ENCODE measurements around the gene NUDCD3.
"Not testable (repeated sequence)": the region's sequence is repeated elsewhere in the genome, so short reads cannot be mapped to it uniquely, and the experiment has no call there.

Gene NUDCD3

GRCh38 chr7:44517175-44517574 lies 26.7 kb upstream of the NUDCD3 start:
- DNase-seq (ENCODE audit: low read depth in 2 of 2): no peak

DNA sequence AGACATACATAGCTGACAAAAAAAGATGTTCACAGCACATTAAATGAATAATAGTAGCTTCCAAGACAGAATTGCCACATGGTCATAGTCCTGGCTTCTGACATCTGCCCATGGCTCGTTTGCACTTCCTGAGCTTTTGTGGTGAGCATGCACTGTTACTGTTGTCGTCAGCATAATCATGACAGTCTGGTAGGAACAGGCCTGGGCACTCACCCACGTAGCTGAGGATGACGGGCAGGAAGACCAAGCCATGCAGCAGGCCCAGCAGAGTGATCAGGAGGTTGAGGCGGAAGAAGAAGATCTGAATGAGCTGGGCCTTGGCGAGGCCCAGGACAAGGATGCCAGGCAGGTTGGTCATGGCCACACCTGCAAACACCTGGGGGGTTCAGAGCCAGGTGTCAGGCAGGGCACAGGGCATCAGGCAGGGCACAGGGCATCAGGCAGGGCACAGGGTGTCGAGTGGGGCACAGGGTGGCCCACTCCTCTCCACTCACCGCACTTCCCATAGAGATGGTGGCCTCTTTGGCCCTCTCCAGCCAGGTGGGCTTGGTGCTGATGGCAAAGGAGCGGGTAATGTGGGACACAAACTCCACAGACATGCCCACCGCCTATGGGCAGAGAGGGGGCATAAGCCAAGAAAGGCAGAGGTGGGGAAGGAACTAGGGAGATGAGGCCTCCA lies 25.3 kb upstream of the NUDCD3 start:
- DNase-seq (ENCODE audit: low read depth in 2 of 2): no peak

DNA sequence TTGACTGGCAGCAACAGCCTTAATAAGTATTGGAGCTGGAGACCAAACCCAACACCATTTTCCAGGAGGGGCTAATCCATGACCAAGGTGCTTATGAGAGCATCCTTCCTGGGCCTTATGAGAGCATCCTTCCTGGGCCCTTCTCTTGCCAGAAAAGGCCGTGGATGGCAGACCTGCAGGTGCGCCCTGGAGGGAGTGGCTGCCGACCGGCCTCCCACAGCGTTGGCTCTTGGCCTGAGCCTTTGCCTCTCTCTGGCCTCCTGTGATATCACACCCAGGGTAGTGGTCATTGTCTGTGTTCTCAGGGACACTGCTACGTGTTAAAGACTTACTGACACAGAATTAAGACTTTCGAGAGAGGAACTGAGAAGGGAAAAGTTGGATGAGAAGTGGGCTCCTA lies 22.3 kb upstream of the NUDCD3 start:
- no peak for DNase-seq (ENCODE audit: low read depth in 2 of 2)

GRCh38 chr7:44511863-44512468 lies 21.5 kb upstream of the NUDCD3 start:
- DNase-seq (ENCODE audit: low read depth in 2 of 2): no peak

DNA sequence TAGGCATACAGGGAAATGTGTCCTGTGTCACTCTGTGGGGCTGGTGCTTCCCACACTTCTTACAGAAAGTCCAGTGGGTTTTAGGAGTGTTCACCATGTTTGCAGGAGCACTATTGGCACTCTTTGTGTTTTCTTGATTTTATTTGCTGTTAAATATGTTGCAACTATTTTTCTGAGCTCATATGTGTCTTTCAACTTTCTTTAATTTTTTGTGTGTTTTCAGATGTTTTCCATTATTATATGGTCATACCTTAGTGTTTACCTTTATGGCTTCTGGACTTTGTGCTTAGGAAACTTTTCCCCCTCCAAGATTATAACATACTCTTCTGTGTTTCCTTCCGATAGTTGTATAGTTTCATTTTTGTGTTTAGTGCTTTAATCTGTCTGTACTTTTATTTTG lies 20.8 kb upstream of the NUDCD3 start:
- no peak for DNase-seq (ENCODE audit: low read depth in 2 of 2)

GRCh38 chr7:44508328-44509030 lies 18.0 kb upstream of the NUDCD3 start:
- no peak for DNase-seq (ENCODE audit: low read depth in 2 of 2)

DNA sequence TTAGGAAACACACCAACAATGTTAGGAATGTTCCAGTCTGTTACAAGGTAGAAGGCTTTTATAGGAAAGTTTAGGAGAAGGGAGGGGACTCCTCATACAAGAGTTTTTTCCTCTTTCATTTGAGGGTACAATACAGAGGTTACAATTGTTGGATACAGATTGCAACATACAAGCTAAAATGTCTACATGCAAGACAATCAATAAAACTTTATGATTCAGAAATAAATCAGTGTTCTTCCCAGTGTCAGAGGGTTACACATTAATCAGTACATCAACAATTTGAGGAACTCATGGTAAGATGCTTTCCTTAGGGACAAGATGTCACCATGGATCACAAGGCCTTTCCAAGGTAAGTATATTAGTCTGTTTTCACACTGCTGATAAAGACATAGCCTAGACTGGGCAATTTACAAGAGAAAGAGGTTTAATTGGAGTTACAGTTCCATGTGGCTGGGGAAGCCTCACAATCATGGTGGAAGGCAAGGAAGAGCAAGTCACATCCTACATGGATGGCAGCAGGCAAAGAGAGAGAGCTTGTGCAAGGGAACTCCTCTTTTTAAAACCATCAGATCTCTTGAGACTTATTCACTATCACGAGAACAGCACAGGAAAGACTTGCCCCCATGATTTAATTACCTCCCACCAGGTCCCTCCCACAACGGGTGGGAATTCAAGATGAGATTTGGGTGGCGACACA lies 16.3 kb upstream of the NUDCD3 start:
- not testable (repeated sequence) for DNase-seq (ENCODE audit: low read depth in 2 of 2)

GRCh38 chr7:44505595-44505994 lies 15.1 kb upstream of the NUDCD3 start:
- DNase-seq (ENCODE audit: low read depth in 2 of 2): no peak

DNA sequence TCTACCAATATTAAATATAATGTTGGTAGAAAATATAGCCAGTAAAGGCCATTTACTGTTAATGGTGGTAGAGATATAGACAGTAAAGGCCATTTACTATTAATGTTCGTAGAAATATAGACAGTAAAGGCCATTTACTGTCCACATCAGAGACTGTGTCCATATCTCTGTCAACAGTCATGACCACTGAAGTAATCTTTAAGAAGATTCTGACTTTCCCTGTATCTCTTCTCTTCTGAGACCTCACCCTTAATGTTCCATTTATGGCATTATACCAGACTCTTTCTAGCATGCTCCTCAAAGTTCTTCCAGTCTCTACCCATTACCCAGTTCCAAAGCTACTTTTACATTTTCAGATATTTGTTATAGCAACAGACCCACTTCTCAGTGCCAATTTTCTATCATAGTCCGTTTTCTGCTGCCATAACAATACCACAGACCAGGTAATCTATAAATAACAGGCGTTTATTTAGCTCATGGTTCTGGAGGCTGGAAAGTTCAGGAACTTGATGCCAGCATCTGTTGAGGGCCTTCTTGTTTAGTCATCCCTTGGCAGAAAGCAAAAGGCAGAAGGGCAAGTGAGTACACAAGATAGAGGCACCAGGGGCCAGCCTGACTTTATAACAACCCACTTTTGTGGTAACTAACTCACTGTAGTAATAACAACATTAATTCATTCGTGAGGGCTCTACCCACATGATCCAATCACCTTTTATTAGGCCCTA lies 7.9 kb upstream of the NUDCD3 start:
- no peak for DNase-seq (ENCODE audit: low read depth in 2 of 2)

- no peak for DNase-seq (ENCODE audit: low read depth in 2 of 2)
Observed at GRCh38 chr7:44497155-44498027, 6.9 kb upstream of the NUDCD3 start.

DNA sequence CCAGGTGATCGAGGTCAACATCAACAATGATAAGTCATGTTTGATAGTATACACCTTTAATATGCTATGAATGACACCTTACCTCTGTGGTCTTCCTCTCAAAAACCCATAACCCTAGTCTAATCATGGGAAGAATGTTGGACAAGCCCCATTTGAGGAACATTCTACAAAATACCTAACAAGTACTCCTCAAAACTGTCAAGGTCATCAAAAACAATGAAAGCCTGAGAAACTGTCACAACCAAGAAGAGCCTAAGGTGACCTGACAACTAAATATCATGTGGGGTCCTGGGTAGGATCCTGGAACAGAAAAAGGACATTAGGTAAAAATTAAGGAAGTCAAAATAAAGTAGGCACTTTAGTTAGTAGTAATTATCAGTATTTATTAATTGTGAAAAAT lies 5.9 kb upstream of the NUDCD3 start:
- DNase-seq (ENCODE audit: low read depth in 2 of 2): no peak

DNA sequence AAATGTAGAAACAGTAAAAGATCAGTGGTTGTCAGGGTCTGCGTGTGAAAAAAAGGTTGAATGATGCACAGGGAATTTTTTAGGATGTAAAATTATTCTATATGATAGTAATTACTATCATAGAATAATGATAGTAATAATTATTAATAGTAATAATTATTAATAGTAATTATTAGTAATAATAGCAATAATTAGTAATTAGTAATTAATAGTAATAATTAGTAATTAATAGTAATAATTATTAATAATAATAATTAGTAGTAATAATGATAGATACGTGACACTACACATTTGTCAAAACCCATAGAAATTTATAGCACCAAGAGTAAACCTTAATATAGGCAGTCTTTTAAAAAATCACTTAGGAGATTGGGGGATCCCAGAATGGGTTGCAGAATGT lies 4.5 kb upstream of the NUDCD3 start:
- DNase-seq (ENCODE audit: low read depth in 2 of 2): no peak

DNA sequence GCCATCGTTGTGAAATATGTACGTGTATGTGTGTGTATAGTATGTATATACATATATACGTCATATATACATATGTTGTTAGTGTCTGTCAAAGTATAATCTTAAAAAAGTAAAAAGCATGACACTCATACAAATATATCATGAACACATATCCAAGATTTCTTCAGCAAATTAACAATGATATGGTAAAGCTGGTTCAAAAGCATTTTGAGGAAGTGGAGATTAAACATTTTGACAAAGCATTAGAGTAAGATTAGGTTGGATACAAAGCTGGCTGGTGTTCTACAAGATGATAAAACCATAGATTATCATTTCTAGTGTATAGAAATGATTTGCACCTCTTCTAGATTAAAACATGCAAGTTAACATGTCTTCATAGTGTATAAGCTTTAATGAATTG lies 771 bp upstream of the NUDCD3 start:
- DNase-seq (ENCODE audit: low read depth in 2 of 2): no peak

GRCh38 chr7:44489955-44490350 lies 505 bp downstream of the NUDCD3 start:
- DNase-seq (ENCODE audit: low read depth in 2 of 2): no peak

DNA sequence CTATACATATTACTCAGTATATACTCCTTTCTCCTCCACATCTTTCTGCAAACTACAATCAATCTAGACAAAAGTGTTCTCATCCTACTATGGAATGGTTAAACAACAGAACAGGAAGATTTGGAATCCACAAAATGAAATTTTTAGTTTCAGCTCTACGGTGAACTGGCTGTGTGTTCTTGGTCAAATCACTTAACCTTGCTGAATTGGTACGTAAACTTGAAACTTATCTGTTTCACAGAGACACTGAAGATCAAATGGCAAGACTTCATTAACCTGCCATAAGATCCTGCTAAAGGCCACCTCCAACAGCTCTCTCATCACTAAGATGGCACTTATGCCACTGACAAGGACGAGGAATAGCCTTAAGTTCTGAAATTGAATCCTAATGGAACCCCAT lies 1.5 kb downstream of the NUDCD3 start:
- DNase-seq (ENCODE audit: low read depth in 2 of 2): no peak

DNA sequence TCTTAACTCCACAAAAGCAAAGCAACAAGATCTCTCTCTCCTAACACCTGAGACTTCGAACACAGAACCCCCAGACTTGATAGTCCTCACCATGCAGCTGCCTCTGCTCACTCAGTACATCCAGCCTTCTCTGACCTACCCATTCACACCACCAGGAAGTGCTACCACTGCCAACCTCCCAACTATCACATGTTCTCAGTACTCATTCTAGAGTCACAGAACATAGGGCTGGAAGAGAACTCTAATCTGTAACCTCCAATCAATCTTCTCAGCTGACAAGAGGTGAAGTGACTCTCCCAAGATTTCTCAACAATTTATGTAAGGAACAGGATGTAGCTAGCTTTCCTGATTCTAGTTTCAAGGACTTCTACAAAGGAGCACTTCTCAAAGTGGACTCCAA lies 3.8 kb downstream of the NUDCD3 start:
- DNase-seq (ENCODE audit: low read depth in 2 of 2): no peak

DNA sequence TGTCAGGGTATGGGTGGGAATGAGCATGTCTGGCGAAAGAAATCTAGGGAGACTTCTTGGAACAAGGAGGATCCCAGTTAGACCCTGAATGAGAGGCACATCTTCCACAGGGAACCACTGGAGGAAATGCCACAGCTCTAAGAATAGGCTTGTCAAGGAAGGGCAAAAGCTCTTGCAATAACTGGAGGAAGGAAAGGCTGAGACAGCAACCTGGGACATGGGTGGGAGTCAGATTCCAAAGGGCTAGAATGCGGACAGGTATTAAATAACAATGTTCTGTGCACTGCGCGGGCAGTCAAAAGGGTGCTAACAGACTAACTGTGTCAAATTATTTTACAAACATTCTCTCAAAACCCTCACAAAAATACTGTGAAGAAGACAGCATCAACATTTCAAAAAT lies 4.5 kb downstream of the NUDCD3 start:
- DNase-seq (ENCODE audit: low read depth in 2 of 2): no peak

DNA sequence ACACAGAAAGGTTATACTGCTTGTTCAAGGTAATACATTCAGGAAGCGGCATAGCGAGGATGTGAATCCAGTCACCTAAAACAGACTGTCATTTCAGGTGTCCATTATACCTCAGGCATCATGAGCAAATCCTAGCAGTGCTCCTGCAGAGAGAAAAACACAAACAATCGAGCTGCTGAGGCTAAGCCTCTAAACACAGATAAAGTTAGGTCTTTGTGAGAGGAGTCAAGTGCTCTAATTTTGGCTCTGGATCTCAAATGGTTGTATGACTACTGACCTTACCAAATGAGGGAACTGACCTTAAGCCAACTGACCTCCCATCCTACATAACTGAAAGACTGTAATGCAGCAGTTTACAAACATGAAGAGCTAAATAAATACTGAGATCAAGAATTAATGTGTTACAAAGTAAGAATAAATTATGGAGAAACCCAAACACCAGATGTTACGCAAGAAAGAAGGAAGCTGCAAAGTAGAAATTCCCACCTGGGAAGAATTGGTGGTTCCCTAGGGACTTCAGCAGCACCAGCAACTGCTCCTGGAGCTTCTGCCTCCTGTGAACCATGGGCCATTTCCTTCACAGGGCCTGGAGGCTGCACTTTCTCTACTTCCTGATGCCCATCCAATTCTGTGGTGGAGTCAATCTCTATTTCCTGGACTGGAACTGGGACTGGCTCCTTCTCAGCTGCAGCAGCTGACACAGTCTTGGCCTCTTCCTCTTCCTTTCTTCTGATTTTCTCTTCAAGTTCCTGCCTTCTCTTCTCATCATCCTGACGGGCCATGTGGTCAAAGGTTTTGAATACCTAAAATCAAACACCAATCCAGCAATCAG lies 5.8 kb downstream of the NUDCD3 start:
- no peak for DNase-seq (ENCODE audit: low read depth in 2 of 2)

- no peak for DNase-seq (ENCODE audit: low read depth in 2 of 2)
Observed at GRCh38 chr7:44482502-44483485, 7.7 kb downstream of the NUDCD3 start.

Data from fibroblast of skin of left biceps (primary cell).